PC-3 (cell line): ENCODE results near the gene OTOR. TPM values are rescaled to one million over a fixed set of nuclear protein-coding genes. Genes with fewer than 3 reads are reported as not detected.

Experiments
- ATAC-seq: fragments of 200-7000 bp; cut with Tn5 transposase; 2 replicates; pipeline ENCODE4 v1.9.1; 2020; ENCODE audit warnings: mild to moderate bottlenecking, moderate library complexity
- BruUV-seq: library from RNA; stranded (reverse); fragments of 400-500 nt; replicated peaks from 2 replicates; lab custom pipeline; 2021; lab: Mats Ljungman, UMichigan
- CTCF ChIA-PET: fragments of 300-600 bp; sonication (Branson Sonifier 250); formaldehyde crosslinking; loops from one replicate; lab custom pipeline; 2022; ENCODE audit warnings: antibody characterized with exemption; lab: Charles Lee
- POLR2A ChIA-PET: fragments of 300-600 bp; sonication (Branson Sonifier 250); formaldehyde crosslinking; loops from one replicate; lab custom pipeline; 2022; ENCODE audit warnings: antibody characterized with exemption; ENCODE audit not compliant: unreplicated experiment; lab: Charles Lee
- DNase-seq: peaks from one replicate; pipeline ENCODE4 v3.0.0-alpha.2; 2015
- H2AFZ ChIP-seq: fragments of 300-600 bp; sonication (generic); 2 replicates; pipeline ENCODE4 v1.6.0; 2016; ENCODE audit warnings: antibody characterized with exemption, low read length
- H3F3A ChIP-seq: fragments of 300-600 bp; sonication (generic); one replicate; pipeline ENCODE4 v1.6.0; 2017; ENCODE audit warnings: antibody characterized with exemption, low read length, control low read depth, mild to moderate bottlenecking; ENCODE audit not compliant: unreplicated experiment
- H3K27ac ChIP-seq: fragments of 300-600 bp; sonication (generic); 2 replicates; pipeline ENCODE4 v1.5.1; 2016; ENCODE audit warnings: mild to moderate bottlenecking, low read length
- H3K27me3 ChIP-seq: fragments of 300-600 bp; sonication (generic); 2 replicates; pipeline ENCODE4 v1.6.1; 2016; ENCODE audit warnings: low read length, mixed read lengths
- H3K36me3 ChIP-seq: fragments of 300-600 bp; sonication (generic); 2 replicates; pipeline ENCODE4 v1.6.1; 2016; ENCODE audit warnings: low read depth, mixed run types, low read length, mixed read lengths
- H3K4me1 ChIP-seq: fragments of 300-600 bp; sonication (generic); 2 replicates; pipeline ENCODE4 v1.5.1; 2016; ENCODE audit warnings: low read length; ENCODE audit not compliant: insufficient read depth
- H3K4me2 ChIP-seq: fragments of 300-600 bp; sonication (generic); 2 replicates; pipeline ENCODE4 v1.6.0; 2016; ENCODE audit warnings: low read length
- H3K4me3 ChIP-seq: fragments of 300-600 bp; sonication (generic); 2 replicates; pipeline ENCODE4 v1.5.1; 2016; ENCODE audit warnings: mild to moderate bottlenecking, low read length, mixed read lengths
- H3K79me2 ChIP-seq: fragments of 300-600 bp; sonication (generic); 2 replicates; pipeline ENCODE4 v1.6.1; 2017; ENCODE audit warnings: low read length, mixed read lengths
- H3K9ac ChIP-seq: fragments of 300-600 bp; sonication (generic); 2 replicates; pipeline ENCODE4 v1.6.0; 2016; ENCODE audit warnings: mild to moderate bottlenecking, low read length
- H3K9me2 ChIP-seq: fragments of 300-600 bp; sonication (generic); replicated peaks from 2 replicates; pipeline ENCODE4 v1.6.1; 2016; ENCODE audit warnings: mixed run types, low read length, mixed read lengths
- H3K9me3 ChIP-seq: fragments of 300-600 bp; sonication (generic); 2 replicates; pipeline ENCODE4 v1.6.1; 2016; ENCODE audit warnings: low read length, mixed read lengths
- H4K20me1 ChIP-seq: fragments of 300-600 bp; sonication (generic); 2 replicates; pipeline ENCODE4 v1.6.1; 2016; ENCODE audit warnings: low read length, mixed read lengths
- EZH2 ChIP-seq: fragments of 300-600 bp; sonication (generic); IDR thresholded peaks from one replicate; pipeline ENCODE4 v1.6.1; 2017; ENCODE audit warnings: antibody characterized with exemption, mild to moderate bottlenecking, low read length; ENCODE audit not compliant: unreplicated experiment
- EZH2phosphoT487 ChIP-seq: fragments of 300-600 bp; sonication (generic); IDR thresholded peaks from 2 replicates; pipeline ENCODE4 v1.6.1; 2018; ENCODE audit warnings: mild to moderate bottlenecking, antibody characterized with exemption, low read length, borderline replicate concordance
- intact Hi-C: fragments of 100-400 bp; cut with micrococcal nuclease; formaldehyde crosslinking; loops from 2 replicates; pipeline ENCODE4 v1.9.0; 2023
- total RNA-seq: library from RNA; depleted of rRNA; stranded (reverse); fragments of >200 nt; gene quantifications from 2 replicates; pipeline ENCODE4 v1.2.3, GENCODE V29; 2014
- TF ChIP-seq, protein P1 (sequence below): fragments of 300-600 bp; sonication (generic); conservative IDR thresholded peaks from 2 replicates; pipeline ENCODE4 v1.5.1; 2017; ENCODE audit warnings: antibody characterized with exemption, low read depth, mild to moderate bottlenecking, low read length

Gene OTOR
- total RNA-seq, 1 experiment from 2014 or later = not detected

- no peaks in the 10 kb centered on the region for H3K9me2 ChIP-seq
- H3K9ac ChIP-seq = no peak overlapping the region
- H3K27ac ChIP-seq = no peak overlapping the region
- no TSS peak for BruUV-seq
- peaks cover 97% of the 10 kb centered on the region for H3K27me3 ChIP-seq
- H2AFZ ChIP-seq = no peak overlapping the region
- H3K9me3 ChIP-seq = no peaks in the 10 kb centered on the region
- H3K4me2 ChIP-seq = no peak overlapping the region
- no peak overlapping the region for H3K4me3 ChIP-seq
- no peak for DNase-seq
- intact Hi-C loops = no loop called here
- no peak for ATAC-seq
- POLR2A ChIA-PET = no interaction called here
- CTCF ChIA-PET = no interaction called here
- H3K36me3 ChIP-seq = no peaks in the 10 kb centered on the region
- H3F3A ChIP-seq = no peaks in the 10 kb centered on the region
- no peaks in the 10 kb centered on the region for H4K20me1 ChIP-seq
- H3K79me2 ChIP-seq = no peaks in the 10 kb centered on the region
- H3K4me1 ChIP-seq = no peaks in the 10 kb centered on the region
- TF ChIP-seq, protein P1, sequence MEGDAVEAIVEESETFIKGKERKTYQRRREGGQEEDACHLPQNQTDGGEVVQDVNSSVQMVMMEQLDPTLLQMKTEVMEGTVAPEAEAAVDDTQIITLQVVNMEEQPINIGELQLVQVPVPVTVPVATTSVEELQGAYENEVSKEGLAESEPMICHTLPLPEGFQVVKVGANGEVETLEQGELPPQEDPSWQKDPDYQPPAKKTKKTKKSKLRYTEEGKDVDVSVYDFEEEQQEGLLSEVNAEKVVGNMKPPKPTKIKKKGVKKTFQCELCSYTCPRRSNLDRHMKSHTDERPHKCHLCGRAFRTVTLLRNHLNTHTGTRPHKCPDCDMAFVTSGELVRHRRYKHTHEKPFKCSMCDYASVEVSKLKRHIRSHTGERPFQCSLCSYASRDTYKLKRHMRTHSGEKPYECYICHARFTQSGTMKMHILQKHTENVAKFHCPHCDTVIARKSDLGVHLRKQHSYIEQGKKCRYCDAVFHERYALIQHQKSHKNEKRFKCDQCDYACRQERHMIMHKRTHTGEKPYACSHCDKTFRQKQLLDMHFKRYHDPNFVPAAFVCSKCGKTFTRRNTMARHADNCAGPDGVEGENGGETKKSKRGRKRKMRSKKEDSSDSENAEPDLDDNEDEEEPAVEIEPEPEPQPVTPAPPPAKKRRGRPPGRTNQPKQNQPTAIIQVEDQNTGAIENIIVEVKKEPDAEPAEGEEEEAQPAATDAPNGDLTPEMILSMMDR = no peak
- peak; percentile 71 for TF ChIP-seq EZH2
Measured at GRCh38 chr20:16714751-16715150, 33.4 kb upstream of the OTOR start.

DNA sequence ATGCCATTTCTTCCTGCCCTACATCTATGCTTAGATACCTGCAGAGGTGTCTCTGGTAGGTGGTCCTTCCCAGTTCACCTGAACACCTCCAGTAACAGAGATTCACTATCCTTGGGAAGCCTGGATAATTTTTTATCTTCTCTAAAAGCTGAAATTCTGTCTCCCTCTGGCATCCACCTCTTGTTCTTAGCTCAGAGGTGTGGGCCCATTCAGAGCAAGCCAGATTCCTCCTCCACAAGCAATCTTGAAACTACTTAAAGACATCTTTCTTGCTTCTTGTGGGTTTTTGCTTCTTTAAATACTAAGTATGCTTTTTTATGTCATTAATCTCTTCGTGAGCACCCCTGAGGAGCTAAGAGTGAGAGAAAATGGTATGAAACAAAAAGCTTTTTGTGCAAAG is 28.7 kb upstream of the OTOR start:
- ChIA-PET POLR2A (interaction anchor here (0.6 kb wide), 1 partner anchor 20 kb away, joined by 5 read pairs; no protein-coding TSS in a partner anchor), CTCF (no interaction called here)
- H3F3A ChIP-seq = no peaks in the 10 kb centered on the region
- H3K36me3 ChIP-seq = no peaks in the 10 kb centered on the region
- BruUV-seq = no TSS peak
- no peak for ATAC-seq
- H3K9me3 ChIP-seq = no peaks in the 10 kb centered on the region
- H3K9me2 ChIP-seq = no peaks in the 10 kb centered on the region
- no peak overlapping the region for H3K9ac ChIP-seq
- no peak for DNase-seq
- no peak overlapping the region for H2AFZ ChIP-seq
- H3K4me2 ChIP-seq = no peak overlapping the region
- TF ChIP-seq, protein P1 = no peak
- TF ChIP-seq EZH2 = no peak
- TF ChIP-seq EZH2phosphoT487 = no peak
- no peaks in the 10 kb centered on the region for H3K4me1 ChIP-seq
- intact Hi-C loops = no loop called here
- peaks cover 95% of the 10 kb centered on the region for H3K27me3 ChIP-seq
- no peak overlapping the region for H3K4me3 ChIP-seq
- no peaks in the 10 kb centered on the region for H3K79me2 ChIP-seq
- no peaks in the 10 kb centered on the region for H4K20me1 ChIP-seq
- H3K27ac ChIP-seq = no peak overlapping the region

DNA sequence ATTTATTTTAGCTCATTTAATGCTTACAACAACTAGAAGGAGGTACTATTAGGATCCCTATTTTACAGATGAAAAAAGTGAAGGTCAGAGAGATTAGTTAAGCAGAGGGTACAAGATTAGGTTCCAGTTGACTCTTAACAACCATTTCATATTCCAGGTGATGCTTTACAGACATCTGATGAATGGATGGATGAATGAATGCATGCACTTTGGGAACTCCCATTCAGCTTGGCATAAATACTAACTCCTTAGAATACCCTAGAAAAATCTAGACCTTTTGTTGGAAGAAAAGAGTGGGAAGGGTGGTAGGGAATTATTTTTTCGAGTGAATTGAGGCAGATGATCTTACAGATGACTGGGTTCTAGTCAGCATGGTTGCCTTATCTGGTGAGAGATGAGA is 19.1 kb upstream of the OTOR start:
- Histone ChIP-seq H3K4me2 (peak overlapping the region; percentile 87), H3K79me2 (peaks cover 42% of the 10 kb centered on the region), H3K36me3 (peaks cover 25% of the 10 kb centered on the region), H2AFZ (peak overlapping the region; percentile 87), H3K9ac (peak overlapping the region; percentile 97; the same call in 1 of the 2 replicates), H3K27ac (no peak overlapping the region), H3K27me3 (peaks cover 8% of the 10 kb centered on the region; the same call in 1 of the 2 replicates), H3K9me3 (no peaks in the 10 kb centered on the region), H3K9me2 (no peaks in the 10 kb centered on the region), H3K4me3 (no peak overlapping the region), H3K4me1 (peaks cover 15% of the 10 kb centered on the region), H3F3A (no peaks in the 10 kb centered on the region), H4K20me1 (peaks cover 13% of the 10 kb centered on the region)
- TF ChIP-seq EZH2 (no peak), EZH2phosphoT487 (no peak)
- TF ChIP-seq, protein P1 = no peak
- ChIA-PET POLR2A (interaction anchor here (0.6 to 0.7 kb wide), 2 partner anchors 230 to 841 kb away, joined by 4 read pairs; partner anchors contain the start of gene DSTN), CTCF (no interaction called here)
- DNase-seq (no peak), ATAC-seq (no peak)
- no TSS peak for BruUV-seq
- intact Hi-C loops = no loop called here
